KMS-11 (cell line): Measurements from ENCODE around the gene AMDHD1.
A peak's percentile ranks its signal among the peaks of the same experiment; 100 is the strongest.

Experiments used
- H2AFZ ChIP-seq: fragments of 200-600 bp; sonication (generic); 2 replicates; pipeline ENCODE4 v1.6.1; 2016; ENCODE audit warnings: antibody characterized with exemption, mixed run types, low read depth
- H3K27ac ChIP-seq: fragments of 200-600 bp; sonication (generic); 2 replicates; pipeline ENCODE4 v1.6.1; 2016; ENCODE audit warnings: mild to moderate bottlenecking, mixed run types
- H3K27me3 ChIP-seq: fragments of 200-600 bp; sonication (generic); 2 replicates; pipeline ENCODE4 v1.6.1; 2017; ENCODE audit warnings: mild to moderate bottlenecking, low read depth, mixed run types, moderate library complexity; ENCODE audit not compliant: insufficient read depth
- H3K36me3 ChIP-seq: fragments of 200-600 bp; sonication (generic); 2 replicates; pipeline ENCODE4 v1.6.1; 2017; ENCODE audit warnings: mild to moderate bottlenecking, mixed run types; ENCODE audit not compliant: insufficient read depth
- H3K4me1 ChIP-seq: fragments of 200-600 bp; sonication (generic); 2 replicates; pipeline ENCODE4 v1.6.1; 2016; ENCODE audit warnings: mild to moderate bottlenecking, low read depth, mixed run types; ENCODE audit not compliant: poor library complexity, severe bottlenecking
- H3K4me2 ChIP-seq: fragments of 200-600 bp; sonication (generic); 2 replicates; pipeline ENCODE4 v1.7.0; 2016; ENCODE audit warnings: mild to moderate bottlenecking, mixed run types
- H3K4me3 ChIP-seq: fragments of 200-600 bp; sonication (generic); IDR thresholded peaks from 2 replicates; pipeline ENCODE4 v1.6.1; 2017; ENCODE audit warnings: low read depth, low read length, mixed read lengths; ENCODE audit not compliant: insufficient read depth
- H3K79me2 ChIP-seq: fragments of 200-600 bp; sonication (generic); 2 replicates; pipeline ENCODE4 v1.6.1; 2016; ENCODE audit warnings: low read depth, mixed run types; ENCODE audit not compliant: insufficient read depth
- H3K9ac ChIP-seq: fragments of 200-600 bp; sonication (generic); 2 replicates; pipeline ENCODE4 v1.6.1; 2016; ENCODE audit warnings: mild to moderate bottlenecking, mixed run types
- H4K20me1 ChIP-seq: fragments of 200-600 bp; sonication (generic); 2 replicates; pipeline ENCODE4 v1.6.1; 2016; ENCODE audit warnings: mild to moderate bottlenecking, mixed run types; ENCODE audit not compliant: insufficient read depth
- CTCF ChIP-seq: fragments of 200-600 bp; sonication (generic); conservative IDR thresholded peaks from 2 replicates; pipeline ENCODE4 v1.6.1; 2017; ENCODE audit warnings: low read depth, mild to moderate bottlenecking, antibody characterized with exemption, low read length, moderate library complexity, mixed read lengths

Gene AMDHD1

GRCh38 chr12:95998611-95999286 lies 55.6 kb downstream of the AMDHD1 start:
- Histone ChIP-seq H3K36me3 (no peaks in the 10 kb centered on the region), H3K27ac (no peak overlapping the region), H2AFZ (no peak overlapping the region), H3K4me1 (no peaks in the 10 kb centered on the region), H3K4me2 (peak overlapping the region; percentile 46; the same call in 1 of the 2 replicates), H4K20me1 (no peaks in the 10 kb centered on the region), H3K79me2 (no peaks in the 10 kb centered on the region), H3K4me3 (no peak overlapping the region), H3K27me3 (no peaks in the 10 kb centered on the region), H3K9ac (no peak overlapping the region)
- peak; percentile 84 for TF ChIP-seq CTCF

- H3K4me1 ChIP-seq = no peaks in the 10 kb centered on the region
- H3K79me2 ChIP-seq = no peaks in the 10 kb centered on the region
- no peaks in the 10 kb centered on the region for H3K36me3 ChIP-seq
- H3K4me2 ChIP-seq = no peak overlapping the region
- H3K4me3 ChIP-seq = no peak overlapping the region
- no peak overlapping the region for H3K9ac ChIP-seq
- H3K27ac ChIP-seq = no peak overlapping the region
- H2AFZ ChIP-seq = no peak overlapping the region
- TF ChIP-seq CTCF = no peak
- no peaks in the 10 kb centered on the region for H4K20me1 ChIP-seq
- no peaks in the 10 kb centered on the region for H3K27me3 ChIP-seq
These were observed 56.4 kb downstream of the AMDHD1 start for GRCh38 chr12:95999484-95999883.

GRCh38 chr12:96000858-96001257 lies 57.7 kb downstream of the AMDHD1 start:
- Histone ChIP-seq H3K4me2 (no peak overlapping the region), H3K79me2 (no peaks in the 10 kb centered on the region), H2AFZ (no peak overlapping the region), H3K4me1 (no peaks in the 10 kb centered on the region), H3K9ac (no peak overlapping the region), H3K27me3 (no peaks in the 10 kb centered on the region), H4K20me1 (no peaks in the 10 kb centered on the region), H3K4me3 (no peak overlapping the region), H3K36me3 (no peaks in the 10 kb centered on the region), H3K27ac (no peak overlapping the region)
- TF ChIP-seq CTCF = no peak

- H3K4me3 ChIP-seq = no peak overlapping the region
- H4K20me1 ChIP-seq = no peaks in the 10 kb centered on the region
- no peak overlapping the region for H3K4me2 ChIP-seq
- no peaks in the 10 kb centered on the region for H3K36me3 ChIP-seq
- H3K9ac ChIP-seq = no peak overlapping the region
- no peaks in the 10 kb centered on the region for H3K4me1 ChIP-seq
- H2AFZ ChIP-seq = no peak overlapping the region
- no peaks in the 10 kb centered on the region for H3K79me2 ChIP-seq
- no peak for TF ChIP-seq CTCF
- H3K27me3 ChIP-seq = no peaks in the 10 kb centered on the region
- H3K27ac ChIP-seq = no peak overlapping the region
These were observed 63.6 kb downstream of the AMDHD1 start for GRCh38 chr12:96006727-96007126.
